Prostate gland (tissue), 2 donors: ENCODE measurements around the gene SND1.

Source experiments
- CTCF ChIP-seq, 4 experiments: fragments of 200-600 bp in 2 of 4; fragments of 450-650 bp in 2 of 4; sonication (generic) in 2 of 4; IDR thresholded peaks; 1 replicate in 3 of 4; 2 replicates in 1 of 4; pipeline ENCODE4 v1.5.1; 2016 to 2019; ENCODE audit warnings: antibody characterized with exemption in 4 of 4, mild to moderate bottlenecking in 2 of 4, moderate library complexity in 2 of 4
- POLR2A ChIP-seq: fragments of 450-650 bp; IDR thresholded peaks from one replicate; pipeline ENCODE4 v1.6.1; 2016; ENCODE audit warnings: antibody characterized with exemption, mild to moderate bottlenecking
- POLR2AphosphoS5 ChIP-seq: sonication (generic); formaldehyde crosslinking; IDR thresholded peaks from one replicate; pipeline ENCODE4 v1.6.1; 2017; ENCODE audit warnings: antibody characterized with exemption

DNA sequence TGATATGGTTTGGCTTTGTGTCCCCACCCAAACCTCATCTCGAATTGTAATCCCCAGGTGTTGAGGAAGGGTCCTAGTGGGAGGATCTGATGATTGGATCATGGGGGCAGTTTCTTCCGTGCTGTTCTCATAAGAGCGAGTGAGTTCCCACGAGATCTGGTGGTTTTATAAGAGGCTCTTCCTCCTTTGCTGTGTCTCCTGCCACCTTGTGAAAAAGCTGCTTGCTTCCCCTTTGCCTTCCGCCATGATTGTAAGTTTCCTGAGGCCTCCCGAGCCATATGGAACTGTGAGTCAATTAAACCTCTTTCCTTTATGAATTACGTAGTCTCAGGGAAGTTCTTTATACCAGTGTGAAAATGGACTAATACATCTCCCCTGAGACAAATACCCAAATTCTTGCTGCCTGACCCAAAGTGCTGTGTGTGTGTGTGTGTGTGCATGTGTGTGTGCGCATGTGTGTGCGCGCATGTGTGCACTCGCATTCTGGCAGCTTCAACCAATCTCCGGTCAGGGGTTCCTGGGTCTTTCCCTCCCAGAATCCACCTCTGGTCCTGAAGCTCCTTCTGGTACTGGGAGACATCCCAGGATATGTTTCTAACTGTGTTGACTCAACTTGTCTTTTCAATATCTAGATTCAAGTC lies 477.4 kb downstream of the SND1 start:
- TF ChIP-seq CTCF (IDR thresholded peaks at IDR 0.05), result no peak
- no peak for TF ChIP-seq POLR2AphosphoS5
- no peak for TF ChIP-seq POLR2A
